ENCODE measurements around the gene ZNF701.
A peak's percentile ranks its signal among the peaks of the same experiment; 100 is the strongest.
"Not testable (repeated sequence)": the region's sequence is repeated elsewhere in the genome, so short reads cannot be mapped to it uniquely, and the experiment has no call there.

ZNF701 gene

GRCh38 chr19:52566588-52566987, 3.5 kb upstream of the ZNF701 start:
- DNase-seq, result no peak

GRCh38 chr19:52567921-52568320, 2.2 kb upstream of the ZNF701 start:
- DNase-seq, result no peak

GRCh38 chr19:52569638-52569999, 468 bp upstream of the ZNF701 start:
- not testable (repeated sequence) for DNase-seq

- DNase-seq, result no peak
These were observed 14.8 kb downstream of the ZNF701 start for GRCh38 chr19:52584736-52585440.

GRCh38 chr19:52585604-52586003, 15.5 kb downstream of the ZNF701 start:
- DNase-seq, result no peak

- DNase-seq, result no peak
These were observed 20.6 kb downstream of the ZNF701 start for GRCh38 chr19:52590728-52591127.

- DNase-seq, result no peak
These were observed 22.2 kb downstream of the ZNF701 start for GRCh38 chr19:52592301-52592700.

- not testable (repeated sequence) for DNase-seq
These were observed 23.4 kb downstream of the ZNF701 start for GRCh38 chr19:52593441-52593840.

GRCh38 chr19:52599241-52599640, 29.2 kb downstream of the ZNF701 start:
- no peak for DNase-seq

GRCh38 chr19:52600639-52601024, 30.5 kb downstream of the ZNF701 start:
- no peak for DNase-seq

GRCh38 chr19:52601025-52601973, 31.2 kb downstream of the ZNF701 start:
- DNase-seq, result peak; percentile 2 to 85 (median 68)

- DNase-seq, result peak in 3 of 14 donors; percentile 0 to 3 (median 3)
These were observed 31.9 kb downstream of the ZNF701 start for GRCh38 chr19:52601974-52602366.

GRCh38 chr19:52602941-52603340, 32.9 kb downstream of the ZNF701 start:
- DNase-seq, result no peak

- no peak for DNase-seq
These were observed 33.6 kb downstream of the ZNF701 start for GRCh38 chr19:52603558-52604207.

- no peak for DNase-seq
These were observed 43.3 kb downstream of the ZNF701 start for GRCh38 chr19:52613299-52613906.

GRCh38 chr19:52621376-52621775, 51.3 kb downstream of the ZNF701 start:
- no peak for DNase-seq

- DNase-seq, result no peak
These were observed 52.2 kb downstream of the ZNF701 start for GRCh38 chr19:52622261-52622660.

- DNase-seq, result no peak
These were observed 56.8 kb downstream of the ZNF701 start for GRCh38 chr19:52626915-52627314.

GRCh38 chr19:52627441-52627840, 57.4 kb downstream of the ZNF701 start:
- not testable (repeated sequence) for DNase-seq

GRCh38 chr19:52635786-52636570, 65.9 kb downstream of the ZNF701 start:
- DNase-seq, result no peak
